GM13977 (cell line): ENCODE measurements around the gene LIPN.
"Not testable (repeated sequence)": the region's sequence is repeated elsewhere in the genome, so short reads cannot be mapped to it uniquely, and the experiment has no call there.

Source experiments
- DNase-seq: peaks from one replicate; pipeline ENCODE4 v3.0.0; 2012; ENCODE audit warnings: low spot score
- in situ Hi-C: fragments of 300-500 bp; cut with MboI; formaldehyde crosslinking; loops from one replicate; pipeline ENCODE4 v1.12.0; 2022; ENCODE audit warnings: low sequenced_read_pairs, low pct_unique_long_range_greater_than_20kb, mixed read lengths, inconsistent platforms; ENCODE audit not compliant: unreplicated experiment
- TF ChIP-seq, protein P1 (sequence below): IDR thresholded peaks from 2 replicates; pipeline ENCODE4 v1.5.1; 2012; ENCODE audit warnings: mild to moderate bottlenecking, control low read depth; ENCODE audit not compliant: insufficient read depth; ENCODE audit errors: extremely low read depth, missing control alignments

The LIPN gene

DNA sequence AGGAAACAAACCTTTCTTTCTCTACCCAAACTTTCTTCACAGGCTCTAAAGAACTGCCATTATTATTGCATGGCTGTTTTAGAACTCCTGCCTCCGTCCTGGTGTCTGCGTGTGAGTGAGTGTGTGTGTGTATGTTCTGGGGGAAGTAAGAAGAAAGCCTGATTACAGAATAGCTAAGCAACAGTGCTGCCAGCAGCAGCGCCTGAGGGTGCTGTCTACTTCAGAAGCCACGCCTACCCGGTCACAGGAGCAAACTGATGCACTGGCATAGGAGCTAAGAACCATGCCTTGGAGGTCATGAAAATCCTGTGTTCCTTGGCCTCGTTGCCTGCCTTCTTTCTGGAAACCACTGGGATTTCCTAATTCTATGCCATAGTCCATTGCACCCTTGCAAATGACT is 28.5 kb upstream of the LIPN start:
- TF ChIP-seq, protein P1, sequence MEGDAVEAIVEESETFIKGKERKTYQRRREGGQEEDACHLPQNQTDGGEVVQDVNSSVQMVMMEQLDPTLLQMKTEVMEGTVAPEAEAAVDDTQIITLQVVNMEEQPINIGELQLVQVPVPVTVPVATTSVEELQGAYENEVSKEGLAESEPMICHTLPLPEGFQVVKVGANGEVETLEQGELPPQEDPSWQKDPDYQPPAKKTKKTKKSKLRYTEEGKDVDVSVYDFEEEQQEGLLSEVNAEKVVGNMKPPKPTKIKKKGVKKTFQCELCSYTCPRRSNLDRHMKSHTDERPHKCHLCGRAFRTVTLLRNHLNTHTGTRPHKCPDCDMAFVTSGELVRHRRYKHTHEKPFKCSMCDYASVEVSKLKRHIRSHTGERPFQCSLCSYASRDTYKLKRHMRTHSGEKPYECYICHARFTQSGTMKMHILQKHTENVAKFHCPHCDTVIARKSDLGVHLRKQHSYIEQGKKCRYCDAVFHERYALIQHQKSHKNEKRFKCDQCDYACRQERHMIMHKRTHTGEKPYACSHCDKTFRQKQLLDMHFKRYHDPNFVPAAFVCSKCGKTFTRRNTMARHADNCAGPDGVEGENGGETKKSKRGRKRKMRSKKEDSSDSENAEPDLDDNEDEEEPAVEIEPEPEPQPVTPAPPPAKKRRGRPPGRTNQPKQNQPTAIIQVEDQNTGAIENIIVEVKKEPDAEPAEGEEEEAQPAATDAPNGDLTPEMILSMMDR, result no peak
- in situ Hi-C loops, result no loop called here
- no peak for DNase-seq

DNA sequence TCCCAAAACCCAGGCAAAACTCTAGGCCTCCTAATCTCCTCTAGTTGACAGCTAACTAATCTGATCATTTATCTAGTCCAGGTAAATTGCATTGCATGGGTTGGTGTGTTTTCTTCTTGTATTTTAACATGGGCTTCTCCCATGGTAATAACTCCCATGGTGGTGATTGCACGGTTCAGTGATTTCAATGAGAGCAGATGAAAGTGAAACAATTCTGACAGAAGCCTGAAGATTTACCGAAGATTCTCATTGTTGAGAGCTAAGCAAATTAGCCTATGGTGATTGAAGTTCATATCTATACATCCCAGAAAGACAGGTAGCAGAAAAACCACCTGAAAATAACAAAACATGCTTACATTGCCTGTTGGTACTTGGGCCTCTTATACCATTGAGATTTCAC is 26.6 kb upstream of the LIPN start:
- TF ChIP-seq, protein P1, result no peak

DNA sequence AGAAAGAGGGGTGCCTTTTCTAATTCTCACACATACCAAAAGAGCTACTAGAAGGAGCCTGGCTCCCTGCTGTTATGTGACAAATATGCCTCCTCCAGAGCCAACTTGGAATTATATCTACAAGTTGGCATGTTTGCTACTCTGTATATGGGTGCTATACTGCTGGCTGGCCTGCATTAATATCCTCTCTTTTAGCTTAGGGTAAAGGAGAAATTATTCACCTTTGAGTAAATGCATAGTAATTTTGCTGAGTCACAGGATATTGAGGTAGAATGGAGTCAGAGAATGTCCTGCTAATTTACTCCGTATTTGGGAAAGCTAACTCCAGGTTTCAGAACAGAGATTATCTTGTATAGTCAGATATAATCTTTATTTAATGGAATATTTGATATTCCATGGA is 24.2 kb upstream of the LIPN start:
- in situ Hi-C loops, result no loop called here
- TF ChIP-seq, protein P1, result no peak
- DNase-seq, result no peak

More for the DNA sequence above, 26.6 kb upstream of the LIPN start:
- in situ Hi-C loops, result no loop called here
- DNase-seq, result peak; percentile 19

DNA sequence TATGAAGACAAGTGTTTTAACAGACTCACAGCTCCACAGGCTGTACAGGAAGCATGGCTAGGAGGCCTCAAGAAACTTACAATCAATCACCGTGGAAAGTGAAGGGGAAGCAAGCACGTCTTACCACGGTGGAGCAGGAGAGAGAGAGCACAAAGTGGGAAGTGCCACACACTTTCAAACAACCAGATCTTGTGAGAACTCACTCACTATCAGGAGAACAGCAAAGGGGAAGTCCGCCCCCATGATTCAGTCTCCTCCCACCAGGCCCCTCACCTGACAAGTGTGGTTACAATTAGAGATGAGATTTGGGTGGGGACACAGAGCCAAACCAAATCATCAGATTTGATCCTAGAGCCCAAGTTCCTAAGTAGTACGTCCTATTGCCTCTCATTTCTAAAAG is 17.9 kb upstream of the LIPN start:
- in situ Hi-C loops, DNase-seq: not testable (repeated sequence)

DNA sequence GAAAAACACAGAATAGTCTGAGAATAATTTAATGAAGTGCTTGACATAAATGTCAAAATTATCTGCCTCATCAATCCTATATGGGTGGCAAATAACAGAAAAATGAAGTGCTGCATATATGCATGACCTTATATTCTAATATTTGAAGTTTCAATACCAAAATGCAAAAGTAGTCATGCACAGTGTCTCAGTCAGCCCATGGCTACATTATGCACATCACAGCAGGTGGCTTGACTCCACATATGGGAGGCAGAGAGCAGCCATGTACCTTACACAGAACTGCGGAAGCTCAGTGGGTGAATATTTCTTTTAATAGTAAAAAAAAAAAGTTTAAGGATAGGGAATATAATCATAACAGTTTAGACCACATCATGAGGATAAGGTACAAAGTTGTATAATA is 17.4 kb upstream of the LIPN start:
- TF ChIP-seq, protein P1, result no peak
- DNase-seq, result no peak
- in situ Hi-C loops, result no loop called here

DNA sequence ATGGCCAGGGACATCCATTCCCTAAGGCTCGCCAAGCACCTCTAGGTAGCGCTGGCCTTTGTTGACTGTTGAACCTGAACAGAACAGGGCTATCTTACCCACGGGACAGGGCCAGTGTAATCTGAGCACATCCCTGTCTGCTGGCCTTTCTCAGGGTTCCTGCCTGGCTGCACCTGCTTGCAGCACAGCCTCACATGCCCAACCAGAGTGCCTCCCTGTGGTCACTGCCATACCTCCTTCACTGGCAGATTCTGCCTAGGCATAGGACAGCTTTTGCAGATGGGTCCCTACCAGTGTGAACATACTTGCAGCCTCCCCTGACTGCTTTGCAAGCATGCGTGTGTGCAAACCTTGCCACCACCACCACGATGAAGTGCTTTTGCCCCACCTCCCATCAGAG is 15.8 kb upstream of the LIPN start:
- TF ChIP-seq, protein P1, result no peak
- no peak for DNase-seq
- in situ Hi-C loops, result no loop called here

DNA sequence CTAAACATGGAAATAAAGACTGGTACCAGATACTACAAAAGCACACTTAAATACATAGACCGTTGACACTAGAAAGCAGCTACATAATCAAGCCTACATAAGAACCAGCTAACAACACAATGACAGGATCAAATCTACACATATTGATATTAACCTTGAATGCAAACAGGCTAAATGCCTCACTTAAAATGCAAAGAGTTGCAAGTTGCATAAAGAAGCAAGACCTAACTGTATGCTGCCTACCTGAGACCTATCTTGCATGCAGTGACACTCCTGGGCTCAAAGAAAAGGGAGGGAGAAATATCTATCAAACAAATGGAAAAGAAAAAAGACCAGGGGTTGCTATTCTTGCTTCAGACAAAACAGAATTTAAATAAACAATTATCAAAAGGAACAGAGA is 14.2 kb upstream of the LIPN start:
- TF ChIP-seq, protein P1, result no peak
- DNase-seq, result no peak

More for the DNA sequence above, 14.2 kb upstream of the LIPN start:
- in situ Hi-C loops, result no loop called here
